ENCODE results near the gene PACRG.
A peak's percentile ranks its signal among the peaks of the same experiment; 100 is the strongest.

The PACRG gene

DNA sequence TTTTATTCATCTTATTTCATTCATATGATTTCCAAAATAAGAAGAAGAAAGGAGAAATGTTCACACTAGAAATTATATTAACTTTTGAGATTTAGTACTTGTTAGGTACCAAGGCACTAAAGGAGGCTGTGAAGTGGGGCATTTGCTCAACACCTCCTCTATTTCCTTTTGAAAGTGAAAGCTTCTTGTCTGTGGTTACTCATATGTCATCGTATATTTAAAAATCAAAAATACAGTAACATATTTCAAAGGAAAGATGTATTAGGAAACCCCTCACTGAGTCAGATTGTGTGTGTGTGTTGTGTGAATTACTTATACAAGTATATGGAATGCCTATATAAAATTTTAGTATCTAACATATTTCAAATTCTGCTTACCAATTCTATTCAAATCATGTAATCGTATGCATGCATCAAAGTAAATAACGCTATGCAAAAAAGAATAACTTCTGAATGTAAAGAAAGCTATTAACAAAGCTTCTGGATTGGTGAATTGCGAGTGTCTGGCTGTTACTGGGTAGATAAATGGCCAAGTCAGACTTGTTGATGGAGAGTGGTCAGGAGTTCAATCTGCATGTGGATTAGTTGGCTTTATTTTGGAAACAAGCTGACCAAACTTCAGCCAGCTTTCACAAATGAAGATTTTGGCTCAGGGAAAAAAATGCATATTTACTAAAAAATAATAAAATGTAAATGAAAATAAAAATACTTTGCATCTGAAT lies 70.9 kb downstream of the PACRG start:
- DNase-seq: no peak

DNA sequence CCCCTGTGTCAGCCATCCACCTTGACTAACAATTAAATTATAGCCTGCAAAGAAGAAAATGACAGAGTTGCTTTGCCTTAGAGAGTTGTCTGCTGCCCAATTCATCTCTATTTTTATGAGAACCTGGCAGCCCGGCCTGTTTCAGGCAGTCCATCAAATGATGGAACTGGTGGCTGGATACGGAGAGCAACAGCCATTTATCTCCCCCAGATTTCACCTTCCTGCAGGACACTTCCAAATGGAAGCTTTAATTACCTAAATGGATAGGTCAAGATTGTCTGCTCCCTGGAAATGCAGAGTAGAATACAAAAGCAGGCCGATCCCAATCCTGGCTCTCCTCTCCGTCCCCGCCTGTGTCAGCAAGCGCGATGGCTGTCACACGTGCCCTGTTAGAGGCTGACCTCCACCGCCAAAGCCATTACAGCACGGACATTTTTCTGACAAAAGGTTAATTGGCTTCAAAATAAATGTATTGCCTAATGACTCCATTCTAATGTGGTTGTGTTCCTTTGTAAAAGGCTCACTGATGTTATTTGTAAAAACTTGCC lies 86.7 kb downstream of the PACRG start:
- no peak for DNase-seq

DNA sequence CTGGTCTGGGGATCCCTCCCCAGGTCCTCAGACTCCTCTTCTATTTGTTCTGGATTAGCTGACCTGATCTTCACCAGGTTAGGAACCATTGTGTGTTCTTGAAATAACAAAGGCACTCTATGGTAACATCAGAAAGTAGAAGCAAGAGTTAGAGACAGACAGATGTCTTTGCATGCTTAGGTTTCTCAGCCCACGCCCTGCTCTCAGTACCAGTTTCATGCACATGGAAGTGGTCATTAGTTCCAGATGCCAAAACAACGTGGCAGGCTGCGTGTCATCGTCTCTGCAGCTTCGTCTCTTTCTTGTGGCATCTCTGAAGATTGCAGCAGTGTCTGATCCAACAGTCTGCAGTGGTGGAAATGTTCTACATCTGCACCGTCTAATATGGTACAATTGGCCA lies 89.4 kb downstream of the PACRG start:
- no peak for DNase-seq

DNA sequence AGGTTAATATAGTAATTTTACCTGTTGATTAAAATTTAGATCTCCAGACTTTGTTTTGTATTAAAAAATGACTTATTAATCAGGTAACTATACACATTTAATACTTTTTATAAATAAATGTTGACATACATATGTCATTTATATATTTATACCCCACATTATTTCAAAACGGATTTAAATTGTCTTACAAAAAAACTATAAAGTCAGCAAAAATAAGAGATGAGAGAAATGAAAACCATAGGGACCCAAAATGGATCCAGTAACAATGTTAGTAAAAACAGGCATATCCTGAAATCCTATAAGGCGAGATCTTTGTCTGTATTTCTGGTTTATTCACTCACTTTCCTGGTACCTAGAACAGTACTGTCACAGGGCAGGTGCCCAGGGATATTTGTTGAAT lies 91.5 kb downstream of the PACRG start:
- no peak for DNase-seq

DNA sequence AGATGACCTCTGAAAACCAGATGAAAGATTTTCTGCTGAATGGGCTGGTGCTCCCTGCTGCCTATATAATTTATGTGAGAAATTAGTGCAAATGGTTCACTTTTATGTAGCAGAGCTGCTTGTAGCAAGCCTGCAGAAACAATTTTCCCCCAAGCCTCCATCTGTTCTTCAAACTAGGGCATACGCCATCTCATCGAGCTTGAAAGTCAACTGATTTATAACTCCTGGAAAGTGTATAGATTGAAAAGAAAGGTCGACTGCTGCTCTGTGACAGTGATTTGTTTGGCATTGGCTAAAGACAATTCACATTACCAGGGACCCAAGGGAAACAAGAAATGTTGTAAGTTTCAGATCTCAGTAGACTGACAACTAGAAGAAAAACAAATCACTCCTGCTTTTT lies 93.3 kb downstream of the PACRG start:
- no peak for DNase-seq

DNA sequence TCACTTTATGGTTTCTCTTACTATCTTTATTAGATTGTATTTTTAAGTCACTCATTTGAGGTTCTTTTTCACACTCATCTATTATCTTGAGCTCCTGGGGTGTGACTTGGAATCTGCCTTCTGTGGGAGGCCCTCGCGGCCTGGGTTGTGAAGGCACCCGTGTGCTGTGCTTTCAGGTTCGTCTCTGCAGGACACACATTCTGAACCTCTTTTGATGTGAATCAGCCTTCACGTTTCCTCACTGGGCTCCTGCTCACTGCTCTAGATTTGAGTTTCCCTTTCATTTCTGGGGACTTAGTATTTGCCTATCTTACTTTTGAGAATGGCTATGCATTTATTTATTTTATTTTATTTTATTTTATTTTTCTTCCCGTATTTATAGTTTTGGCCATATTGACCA lies 97.8 kb downstream of the PACRG start:
- DNase-seq: no peak

DNA sequence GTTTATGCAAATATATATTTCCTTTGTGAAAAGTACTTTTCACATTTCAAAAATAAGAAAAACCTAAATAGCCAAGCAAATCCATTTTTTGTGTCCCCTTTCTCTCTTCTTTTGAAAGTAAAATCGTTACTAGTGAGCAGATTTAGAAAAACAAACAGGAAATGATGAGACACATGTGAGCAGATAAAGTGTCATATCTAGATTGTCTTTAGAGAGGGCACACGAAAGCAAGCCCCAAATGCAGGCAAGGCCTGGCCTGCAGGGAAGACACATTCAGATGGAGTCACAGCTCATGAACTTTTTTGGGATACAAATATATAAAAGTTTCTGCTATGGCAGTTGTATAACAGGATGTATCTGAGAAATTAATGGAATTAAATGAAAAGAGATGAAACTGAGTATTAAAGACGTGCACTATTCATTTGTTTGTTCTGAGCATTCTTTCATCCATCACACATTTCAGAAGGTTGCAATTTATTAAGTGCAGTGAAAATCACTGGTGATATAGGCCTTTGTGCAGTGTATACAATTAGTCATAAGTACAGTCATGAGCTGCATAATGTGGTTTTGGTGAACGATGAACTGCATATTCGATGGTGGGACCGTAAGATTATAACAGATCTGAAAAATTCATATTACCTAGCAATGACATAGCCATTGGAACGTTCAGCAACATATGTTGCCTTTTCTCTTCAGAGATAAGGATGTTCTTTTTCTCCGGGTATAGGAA lies 101.4 kb downstream of the PACRG start:
- no peak for DNase-seq

DNA sequence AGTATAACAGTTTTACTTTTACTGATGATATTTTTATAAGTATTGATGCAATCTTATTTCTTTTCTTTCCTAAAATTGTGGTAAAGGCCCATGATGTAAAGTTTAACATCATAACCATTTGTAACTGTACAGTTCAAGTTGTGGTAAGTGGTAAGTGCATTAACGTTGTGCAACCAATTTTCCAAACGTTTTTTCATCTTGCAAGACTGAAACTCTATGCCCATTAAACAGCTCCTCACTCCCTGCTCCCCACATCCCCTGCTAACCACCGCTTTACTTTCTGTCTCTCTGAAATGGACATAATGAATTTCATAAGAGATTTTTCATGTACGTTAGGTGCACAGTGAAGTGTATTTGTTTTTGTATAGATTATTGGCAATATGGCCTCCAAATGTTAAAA lies 106.0 kb downstream of the PACRG start:
- DNase-seq: no peak

DNA sequence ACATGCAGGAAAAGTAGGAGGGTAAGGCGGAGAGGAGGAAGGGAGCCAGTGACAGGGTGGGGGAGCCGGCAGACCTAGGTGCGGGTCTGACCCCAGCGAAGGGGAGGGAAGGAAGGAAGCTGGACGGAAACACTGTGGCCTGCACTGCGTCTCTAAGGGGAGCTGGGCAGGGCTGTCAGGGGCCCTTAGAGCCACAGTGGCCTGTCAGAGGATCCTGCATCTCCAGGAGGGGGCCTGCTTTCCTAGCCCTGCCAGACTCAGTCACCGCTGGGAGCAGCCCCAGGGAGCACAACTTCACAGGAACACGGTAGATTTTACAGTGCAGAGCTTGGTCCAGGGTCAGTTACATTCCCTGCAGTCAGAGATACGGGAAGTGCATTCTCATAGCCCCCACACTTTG lies 118.2 kb downstream of the PACRG start:
- no peak for DNase-seq

DNA sequence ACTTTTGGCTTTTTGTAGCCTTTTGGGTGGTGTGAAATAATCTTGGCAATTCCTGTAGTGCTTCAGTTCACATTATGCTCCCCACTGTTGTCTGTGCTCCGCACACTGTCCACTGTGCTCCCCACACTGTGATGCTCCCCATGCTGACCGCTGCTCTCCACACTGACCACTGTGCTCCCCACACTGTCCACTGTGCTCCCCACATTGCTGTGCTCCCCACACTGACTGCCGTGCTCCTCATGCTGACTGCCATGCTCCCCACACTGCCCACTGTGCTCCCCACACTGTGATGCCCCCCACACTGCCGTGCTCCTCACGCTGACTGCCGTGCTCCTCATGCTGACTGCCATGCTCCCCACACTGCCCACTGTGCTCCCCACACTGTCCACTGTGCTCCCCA lies 118.9 kb downstream of the PACRG start:
- no peak for DNase-seq

DNA sequence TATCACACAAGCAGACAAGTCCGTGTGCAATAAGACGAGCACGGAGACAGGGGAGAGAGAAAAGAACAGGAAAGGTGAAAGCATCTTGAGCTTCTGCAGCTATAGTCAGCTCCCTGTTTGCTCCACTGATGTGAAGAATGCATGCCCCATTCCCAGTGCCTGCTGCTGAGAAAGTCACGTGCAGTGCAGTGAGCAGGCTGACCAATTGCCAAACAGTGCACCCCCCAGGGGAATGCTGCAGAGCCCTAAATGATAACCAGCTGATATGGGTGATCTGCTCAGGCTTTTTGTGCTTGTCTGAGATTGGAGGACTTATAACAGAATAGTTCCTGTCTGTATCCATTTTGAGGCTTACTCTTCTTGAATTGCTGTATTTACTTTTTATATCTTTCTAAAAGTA lies 121.5 kb downstream of the PACRG start:
- no peak for DNase-seq

DNA sequence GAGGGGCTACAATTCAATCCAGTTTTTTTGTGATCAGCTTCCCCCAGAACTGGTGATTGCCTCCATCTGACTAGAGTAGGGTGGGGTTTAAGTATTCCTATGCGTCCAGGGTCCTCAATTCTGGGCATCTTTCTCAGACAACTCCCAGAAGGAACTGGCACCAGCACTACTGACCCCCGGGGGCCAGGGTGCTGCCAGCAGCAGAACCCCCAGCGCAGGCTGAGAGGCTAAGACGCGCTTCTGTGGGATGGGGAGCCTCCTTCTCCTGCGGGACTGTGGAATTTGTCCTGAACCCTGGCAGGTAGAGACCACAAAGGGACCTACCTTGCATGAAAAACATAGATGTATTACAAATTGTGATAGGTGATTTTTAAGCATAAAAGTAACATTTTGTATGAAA lies 124.4 kb downstream of the PACRG start:
- no peak for DNase-seq

DNA sequence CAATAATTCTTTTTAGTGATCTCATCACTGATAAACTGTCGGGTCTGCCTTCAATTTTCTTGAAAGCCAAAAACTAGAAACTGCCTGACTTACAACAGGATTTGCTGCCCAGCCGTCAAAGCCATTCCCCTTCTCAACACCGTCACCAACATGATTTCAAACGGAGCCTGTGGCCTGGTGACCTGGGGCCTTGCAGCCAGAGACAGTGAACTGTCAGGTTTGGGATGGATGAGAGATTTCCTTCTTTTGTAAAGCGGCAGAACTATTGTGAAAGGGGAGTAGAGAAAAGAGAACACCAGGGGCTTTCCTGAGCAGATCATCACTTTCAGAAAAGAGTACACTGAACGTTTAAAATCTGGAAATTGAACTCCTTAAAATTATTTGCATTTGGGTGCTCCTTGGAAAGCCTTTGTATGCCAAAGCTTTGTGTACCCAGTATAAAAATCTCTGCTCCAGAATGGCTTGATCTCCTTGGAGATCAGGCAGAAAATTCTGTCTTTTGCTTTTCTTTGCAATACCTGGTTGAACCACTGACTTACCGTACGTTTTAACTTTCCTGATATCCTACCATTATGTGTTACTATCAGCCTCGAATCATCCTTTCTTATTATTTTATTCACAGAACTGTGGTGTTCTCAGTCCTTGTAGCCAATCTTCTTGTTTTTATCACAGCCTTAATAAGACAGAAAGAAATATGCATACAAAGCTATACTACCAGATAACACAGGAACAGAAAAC lies 125.2 kb downstream of the PACRG start:
- no peak for DNase-seq

DNA sequence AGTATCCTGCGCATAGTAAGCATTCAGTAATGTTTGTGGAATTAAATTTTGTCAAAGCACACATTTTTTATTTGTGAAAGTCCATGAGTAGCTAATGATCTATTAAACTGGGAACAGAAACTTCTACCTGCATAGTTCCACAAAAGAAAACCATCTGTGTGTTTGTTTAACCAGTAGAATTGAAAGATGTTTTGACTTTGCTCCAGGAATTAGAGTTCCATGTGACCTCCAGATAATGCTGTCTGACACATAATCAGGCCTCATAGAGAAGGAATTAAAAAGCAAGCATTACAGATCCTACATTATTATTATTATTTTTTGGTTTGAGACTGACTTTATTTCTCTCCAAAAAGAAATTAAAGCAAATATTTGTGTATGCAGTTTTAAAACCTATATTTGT lies 126.5 kb downstream of the PACRG start:
- no peak for DNase-seq

DNA sequence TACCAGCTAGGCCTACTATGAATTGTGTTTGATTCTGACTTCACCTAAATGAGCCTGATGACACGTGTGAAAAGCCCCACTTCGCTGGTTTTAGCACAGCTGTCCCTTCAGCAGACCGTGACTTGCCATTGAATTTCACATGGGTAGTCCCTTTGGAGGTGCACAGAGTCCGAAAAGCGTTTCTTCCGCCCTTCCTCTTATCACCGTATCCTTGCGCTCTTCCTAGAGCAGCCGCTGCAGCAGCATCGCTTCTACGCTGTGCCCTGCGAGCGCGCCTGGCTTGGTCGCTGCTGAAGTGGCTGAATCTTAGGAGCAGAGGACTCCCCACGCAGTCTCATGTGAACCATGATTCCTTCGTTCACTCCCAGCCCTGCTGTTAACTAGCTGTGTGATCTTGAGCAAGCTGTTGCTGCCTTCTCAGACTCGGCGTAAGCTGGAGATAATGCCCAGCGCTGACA lies 127.0 kb downstream of the PACRG start:
- no peak for DNase-seq

DNA sequence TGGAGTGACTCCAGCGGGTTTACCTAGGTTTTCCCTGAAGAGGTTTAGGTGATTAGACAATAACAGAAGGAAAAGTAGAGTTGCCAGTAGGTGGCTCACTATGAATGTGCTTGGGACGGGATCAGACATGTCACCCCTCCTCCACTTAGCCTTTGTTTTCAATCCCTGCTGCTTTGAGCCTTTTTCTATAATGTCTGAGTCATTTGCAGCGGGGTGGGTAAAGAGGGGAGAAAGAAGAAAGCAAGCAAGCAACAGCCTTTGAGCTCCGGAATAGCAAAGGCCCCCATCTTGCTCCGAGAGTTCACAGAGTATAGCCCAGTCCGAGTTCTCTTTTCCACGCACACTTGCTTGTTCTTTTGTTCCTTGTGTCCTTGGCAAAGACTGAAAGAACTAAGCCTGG lies 129.1 kb downstream of the PACRG start:
- peak; percentile 58 for DNase-seq

DNA sequence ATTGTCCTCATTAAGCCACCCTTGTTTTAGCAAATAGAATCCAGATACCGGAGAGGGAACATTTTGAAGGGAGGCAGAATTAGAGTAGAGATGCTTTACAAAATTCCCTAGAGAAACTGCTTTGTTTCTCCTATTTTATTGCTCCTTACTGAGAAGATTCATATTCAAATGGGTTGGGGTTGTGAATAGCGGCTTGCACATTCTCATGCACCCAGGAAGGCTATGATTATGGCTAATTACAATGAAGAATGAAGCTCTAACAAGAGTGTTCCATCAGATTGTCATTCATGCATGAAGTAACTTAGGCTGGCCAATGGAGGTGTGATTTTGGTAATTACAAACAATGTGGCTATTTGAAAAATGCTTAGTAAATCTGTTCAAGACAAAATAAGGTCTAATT lies 129.6 kb downstream of the PACRG start:
- DNase-seq: no peak

DNA sequence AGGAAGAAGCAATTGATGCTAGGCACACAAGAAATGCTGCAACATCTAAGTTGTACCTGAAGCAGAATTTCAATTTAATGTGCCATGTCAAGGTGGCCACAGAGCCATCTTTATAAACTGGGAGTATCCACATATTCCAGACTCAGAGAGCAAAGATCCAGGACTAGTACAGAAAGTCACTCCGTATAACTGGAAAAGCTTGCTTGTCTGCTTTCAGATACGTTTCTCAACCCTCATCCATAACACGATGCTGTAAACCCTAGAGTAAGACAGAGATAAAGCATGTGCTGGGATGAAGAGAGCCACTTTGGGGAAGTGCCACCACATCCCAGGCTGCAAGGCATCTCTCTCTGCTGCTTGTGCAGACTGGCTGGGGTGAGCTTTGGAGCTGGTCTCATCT lies 134.7 kb downstream of the PACRG start:
- DNase-seq: no peak

DNA sequence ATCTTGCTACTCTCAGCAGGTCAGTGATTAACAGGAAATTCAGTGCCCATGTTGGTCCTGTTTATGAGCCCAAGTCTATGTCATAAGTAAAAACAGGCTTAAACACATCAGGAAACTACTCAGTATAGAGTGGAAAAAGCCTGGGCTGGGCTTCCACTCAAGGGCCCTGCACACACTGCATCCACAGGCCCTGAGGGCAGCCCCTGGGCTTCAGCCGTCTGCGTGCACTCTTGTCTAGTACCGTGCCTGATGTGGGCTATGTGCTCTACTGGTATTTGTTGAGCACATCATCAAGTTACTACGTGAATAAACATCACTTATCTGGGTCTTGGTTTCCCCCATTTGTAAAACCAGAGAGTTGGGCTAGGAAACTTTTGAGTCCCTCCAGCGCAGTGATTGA lies 135.2 kb downstream of the PACRG start:
- DNase-seq: no peak

DNA sequence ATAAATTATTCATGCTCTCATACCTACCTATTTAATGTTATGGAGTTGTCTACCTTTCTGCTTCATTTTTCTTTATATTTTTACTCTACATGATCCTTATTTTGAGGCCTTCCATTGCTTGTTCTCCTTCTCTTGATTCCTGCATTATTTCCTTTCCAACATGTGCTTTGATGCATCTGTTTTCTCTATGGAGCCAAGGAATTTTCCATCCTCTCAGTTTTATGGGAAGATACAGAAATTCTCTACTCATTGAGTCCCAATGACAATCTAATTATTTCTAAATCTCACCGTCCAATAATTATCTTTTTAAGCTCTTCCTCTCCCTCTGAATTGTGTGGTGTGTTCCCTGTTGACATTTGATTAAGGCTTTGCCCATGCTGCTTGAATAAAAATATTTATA lies 136.0 kb downstream of the PACRG start:
- no peak for DNase-seq

DNA sequence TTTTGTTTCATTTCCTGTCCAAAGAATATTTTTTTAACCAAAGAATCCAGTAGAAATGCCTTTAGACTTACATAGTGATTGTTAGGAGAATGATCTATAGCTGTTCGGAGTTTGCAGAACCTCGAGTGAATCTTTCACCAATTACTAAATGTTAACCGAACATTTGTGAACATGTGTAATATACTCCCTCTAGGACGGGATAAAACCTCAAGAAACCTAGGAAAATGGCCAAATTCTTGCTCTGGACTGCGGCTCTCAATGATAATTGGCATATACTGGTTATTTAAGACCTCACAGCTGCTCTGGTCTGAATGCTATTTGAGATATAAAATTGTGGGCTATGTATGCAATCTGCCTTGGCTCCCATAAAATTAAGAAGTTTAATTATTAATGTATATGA lies 137.1 kb downstream of the PACRG start:
- no peak for DNase-seq

DNA sequence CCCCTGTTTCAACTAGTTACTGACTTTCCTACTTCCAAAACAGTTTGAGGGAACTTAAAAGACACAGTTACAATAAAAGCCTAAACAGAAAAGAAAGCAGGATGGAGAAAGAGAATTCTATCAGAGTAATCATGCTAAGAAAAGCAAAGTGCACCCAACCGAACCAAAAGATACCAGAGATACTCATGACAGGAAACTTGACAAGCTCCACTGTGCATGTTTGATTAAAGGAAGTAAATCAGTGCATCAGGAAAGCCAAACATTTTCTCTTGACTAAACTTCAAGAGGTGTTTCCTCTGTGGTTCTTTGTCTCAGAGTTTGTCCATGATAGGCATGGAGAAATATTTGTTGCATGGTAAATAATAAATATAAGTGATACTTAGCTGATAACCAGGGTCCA lies 138.9 kb downstream of the PACRG start:
- DNase-seq: no peak

DNA sequence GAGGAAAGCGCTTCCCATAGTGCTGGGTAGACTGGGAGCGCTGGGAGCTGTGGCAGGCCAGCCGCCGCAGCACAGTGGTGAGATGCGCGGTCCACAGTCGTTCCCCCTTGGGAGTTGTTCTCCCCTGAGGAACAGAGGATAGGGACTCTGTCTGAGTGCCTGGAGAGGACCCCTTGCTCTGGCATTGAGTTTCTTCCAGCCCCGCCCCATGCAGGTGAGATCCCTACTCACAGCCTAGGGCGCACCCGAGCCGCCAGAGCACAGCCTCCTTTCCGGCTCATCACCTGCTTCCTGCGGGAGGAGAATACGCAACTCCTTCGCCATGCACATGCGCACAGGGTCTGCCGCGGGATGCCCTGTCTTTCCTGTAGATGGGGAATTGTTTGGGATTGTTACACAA lies 140.6 kb downstream of the PACRG start:
- DNase-seq: no peak

DNA sequence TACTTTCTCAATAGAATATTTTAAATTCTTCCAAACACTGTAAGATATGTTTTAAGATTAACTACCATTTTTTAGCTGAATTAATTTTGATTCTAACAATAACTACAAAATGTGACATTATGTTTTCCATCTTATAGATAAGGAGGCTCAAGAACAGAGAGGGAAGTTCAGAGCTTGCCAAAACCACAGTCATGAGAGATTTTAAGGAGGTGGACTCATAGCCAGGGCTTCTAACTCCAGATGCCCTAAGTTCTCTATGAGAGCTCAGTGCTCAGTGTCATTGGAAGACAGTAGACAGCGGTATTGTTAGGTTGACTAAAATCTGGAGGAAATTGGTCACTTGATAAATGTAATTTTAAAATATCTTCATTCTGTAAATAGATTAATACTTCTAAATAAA lies 144.2 kb downstream of the PACRG start:
- no peak for DNase-seq
